Ramos (cell line): Measurements from ENCODE around the gene TDRD3.

Source experiments
- in situ Hi-C: fragments of 300-500 bp; cut with MboI; formaldehyde crosslinking; loops from one replicate; pipeline ENCODE4 v1.14.3; 2022; ENCODE audit warnings: low sequenced_read_pairs; ENCODE audit not compliant: unreplicated experiment

Gene TDRD3

GRCh38 chr13:60439201-60439600, 42.2 kb downstream of the TDRD3 start:
- in situ Hi-C loops = no loop called here

DNA sequence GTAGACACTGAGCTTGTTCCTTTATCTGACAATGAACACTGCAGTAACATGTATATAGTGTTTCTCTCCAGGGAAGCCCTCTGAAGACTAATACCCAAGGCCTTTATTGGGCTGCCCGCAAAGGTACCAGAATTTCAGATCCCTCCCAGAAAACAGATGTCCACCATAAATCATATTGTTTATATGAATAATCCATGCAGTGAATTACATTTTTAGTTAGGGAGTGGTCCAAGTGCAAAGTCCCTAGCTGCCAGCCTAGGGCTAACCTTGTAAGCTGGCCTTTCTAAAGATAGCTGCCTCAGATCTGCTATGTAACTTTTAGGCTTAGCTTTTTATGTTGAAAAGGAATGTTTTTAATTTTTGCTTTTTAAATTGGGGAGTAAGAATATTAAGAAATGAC, 44.7 kb downstream of the TDRD3 start:
- in situ Hi-C loops = no loop called here

- in situ Hi-C loops = no loop called here
These were observed 52.0 kb downstream of the TDRD3 start for GRCh38 chr13:60448907-60449510.

DNA sequence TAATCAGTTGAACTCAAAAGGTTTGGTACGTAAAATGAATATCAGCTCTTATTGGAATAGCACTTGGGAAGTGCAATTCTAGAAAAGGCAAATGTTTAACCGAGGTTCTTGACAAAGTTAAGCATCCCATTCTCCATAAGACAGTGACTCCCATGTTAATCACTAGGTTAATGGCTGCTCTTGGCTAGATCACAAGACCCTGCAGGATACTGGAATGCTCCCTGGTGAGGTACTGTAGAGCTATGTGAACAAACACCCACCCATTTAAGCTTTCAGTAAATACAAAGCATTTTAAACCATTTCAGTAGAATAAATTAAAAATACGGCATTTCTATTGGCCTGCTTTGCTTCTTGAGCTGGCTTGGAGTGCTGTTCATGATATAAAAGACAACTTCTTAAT, 56.5 kb downstream of the TDRD3 start:
- in situ Hi-C loops = no loop called here

- in situ Hi-C loops = no loop called here
These were observed 57.4 kb downstream of the TDRD3 start for GRCh38 chr13:60454425-60454824.

- in situ Hi-C loops = no loop called here
These were observed 66.8 kb downstream of the TDRD3 start for GRCh38 chr13:60463787-60464186.

GRCh38 chr13:60467098-60467497, 70.1 kb downstream of the TDRD3 start:
- in situ Hi-C loops = no loop called here

DNA sequence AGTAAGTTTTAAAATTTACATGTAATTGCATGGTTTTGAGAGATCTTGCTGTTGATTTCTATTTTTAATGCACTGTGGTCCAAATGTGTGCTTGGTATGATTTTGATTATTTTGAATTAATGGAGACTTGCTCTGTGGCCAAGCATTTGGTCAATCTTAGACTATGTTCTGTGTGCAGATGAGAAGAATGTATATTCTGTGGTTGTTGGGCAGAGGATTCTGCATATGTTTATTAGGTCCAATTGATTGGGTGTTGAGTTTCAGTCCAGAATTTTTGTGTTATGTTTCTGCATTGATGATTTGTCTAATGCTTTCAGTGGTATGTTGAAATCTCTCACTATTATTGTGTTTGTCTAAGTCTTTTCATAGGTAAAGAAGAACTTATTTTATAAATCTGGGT, 82.3 kb downstream of the TDRD3 start:
- in situ Hi-C loops = no loop called here

GRCh38 chr13:60482012-60482411, 85.0 kb downstream of the TDRD3 start:
- in situ Hi-C loops = no loop called here

GRCh38 chr13:60484865-60485264, 87.8 kb downstream of the TDRD3 start:
- in situ Hi-C loops = no loop called here

DNA sequence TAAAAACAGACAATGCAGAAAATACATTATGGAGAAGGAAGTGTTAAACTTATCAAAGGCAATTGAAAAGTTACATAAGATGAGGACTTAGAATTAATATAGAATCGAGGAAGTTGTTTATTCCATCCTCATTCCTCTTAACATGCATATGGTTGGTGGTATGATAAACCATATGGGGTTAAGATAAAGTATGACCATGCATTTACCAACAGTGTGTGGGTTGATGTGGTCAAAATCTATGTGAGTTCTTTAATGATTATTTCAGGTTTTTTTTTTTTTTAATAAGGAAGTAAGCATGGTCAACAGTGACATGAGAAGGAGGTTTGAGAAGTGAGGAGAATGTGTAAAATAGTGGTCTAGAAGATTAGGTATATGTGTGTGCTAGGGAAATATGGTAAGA, 94.5 kb downstream of the TDRD3 start:
- in situ Hi-C loops = no loop called here

DNA sequence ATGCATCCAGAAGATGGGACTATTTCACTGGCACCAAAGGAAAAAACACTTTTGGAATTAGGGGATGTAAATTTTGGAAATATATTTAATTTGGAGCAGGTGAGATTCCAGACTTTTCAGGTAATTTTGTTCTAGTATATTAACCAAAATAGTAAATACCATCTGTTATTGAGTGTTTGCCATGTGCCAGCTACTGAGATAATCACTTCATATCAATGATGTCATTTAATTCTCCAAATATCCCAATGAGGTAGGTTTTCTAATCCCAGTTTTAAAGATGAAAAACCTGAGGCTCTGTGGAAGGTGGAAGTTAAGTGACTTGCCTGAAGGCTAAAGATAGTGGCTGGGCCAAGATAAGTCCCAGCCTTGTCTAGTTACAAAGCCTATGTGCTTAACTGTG, 95.2 kb downstream of the TDRD3 start:
- in situ Hi-C loops = no loop called here

DNA sequence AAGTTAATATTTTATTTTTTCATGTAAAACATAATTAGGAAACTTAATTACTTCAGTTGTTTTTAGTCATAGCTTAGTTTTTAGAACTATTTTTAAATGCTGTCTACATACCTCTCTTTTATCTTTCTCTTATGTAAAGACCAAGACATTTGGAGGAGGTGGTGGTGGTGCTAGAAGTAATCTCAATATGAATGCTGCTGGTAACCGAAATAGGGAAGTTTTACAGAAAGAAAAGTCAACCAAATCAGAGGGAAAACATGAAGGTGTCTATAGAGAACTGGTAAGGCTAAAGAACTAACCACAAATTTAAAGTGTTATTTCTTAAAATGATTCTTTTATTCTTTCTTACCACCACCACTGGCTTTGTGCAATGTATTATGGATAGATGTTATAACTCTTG, 97.3 kb downstream of the TDRD3 start:
- in situ Hi-C loops = no loop called here

GRCh38 chr13:60501236-60501635, 104.2 kb downstream of the TDRD3 start:
- in situ Hi-C loops = no loop called here

DNA sequence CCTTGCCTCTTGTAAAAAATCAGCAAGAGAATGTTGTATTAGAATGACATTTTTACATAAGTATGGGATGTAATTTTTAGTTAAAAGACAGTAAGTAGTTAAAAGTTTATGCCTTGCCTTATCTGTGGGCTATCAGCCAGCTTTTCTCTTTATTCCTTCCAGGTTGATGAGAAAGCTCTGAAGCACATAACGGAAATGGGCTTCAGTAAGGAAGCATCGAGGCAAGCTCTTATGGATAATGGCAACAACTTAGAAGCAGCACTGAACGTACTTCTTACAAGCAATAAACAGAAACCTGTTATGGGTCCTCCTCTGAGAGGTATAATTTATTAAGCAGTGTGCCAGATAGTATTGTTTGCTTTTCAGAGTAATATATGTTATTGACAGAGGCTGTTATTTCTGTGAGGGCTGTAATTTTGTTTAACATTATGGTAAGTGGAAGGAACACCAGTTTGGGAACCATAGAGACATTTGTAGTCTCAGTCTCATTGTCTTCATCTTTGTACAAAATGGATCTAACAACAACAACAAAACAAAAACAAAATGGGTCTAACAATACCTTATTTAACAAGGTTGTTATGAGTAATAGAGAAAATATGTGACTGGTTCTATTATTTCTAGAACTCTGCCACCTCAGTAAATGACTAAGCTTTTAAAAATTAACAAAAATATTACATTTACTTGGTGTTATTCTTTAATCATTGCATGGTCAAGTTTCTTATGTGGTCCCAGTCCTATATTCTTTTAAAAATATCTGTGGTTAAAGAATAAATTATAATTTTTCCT, 112.8 kb downstream of the TDRD3 start:
- in situ Hi-C loops = no loop called here

- in situ Hi-C loops = no loop called here
These were observed 114.6 kb downstream of the TDRD3 start for GRCh38 chr13:60511637-60512036.

- in situ Hi-C loops = no loop called here
These were observed 117.9 kb downstream of the TDRD3 start for GRCh38 chr13:60514891-60515290.

GRCh38 chr13:60519496-60519895, 122.5 kb downstream of the TDRD3 start:
- in situ Hi-C loops = no loop called here

- in situ Hi-C loops = no loop called here
These were observed 124.0 kb downstream of the TDRD3 start for GRCh38 chr13:60520902-60521569.

DNA sequence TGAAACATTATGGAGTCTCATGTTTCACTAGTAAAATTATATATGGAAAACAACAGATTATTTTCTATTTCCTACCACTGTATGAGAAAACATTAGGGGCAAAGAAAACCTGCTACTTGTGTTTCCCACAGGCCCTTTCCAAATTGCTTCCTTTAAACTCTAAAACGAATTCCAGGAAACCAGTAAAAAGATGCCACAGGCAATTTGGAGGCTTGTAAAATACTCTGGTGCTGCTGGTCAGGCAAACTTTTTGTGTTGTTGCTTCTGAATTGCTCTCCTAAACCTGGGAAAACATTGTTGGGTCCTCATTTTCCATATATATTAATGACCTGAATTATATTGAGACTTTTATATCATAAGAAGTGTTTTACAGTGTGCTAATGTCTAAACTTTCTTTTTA, 141.5 kb downstream of the TDRD3 start:
- in situ Hi-C loops = no loop called here

GRCh38 chr13:60540276-60540675, 143.3 kb downstream of the TDRD3 start:
- in situ Hi-C loops = no loop called here
